ENCODE measurements around the gene PRODH2. TPM values are rescaled to one million over a fixed set of nuclear protein-coding genes. Genes with fewer than 3 reads are reported as not detected.

The PRODH2 gene, protein sequence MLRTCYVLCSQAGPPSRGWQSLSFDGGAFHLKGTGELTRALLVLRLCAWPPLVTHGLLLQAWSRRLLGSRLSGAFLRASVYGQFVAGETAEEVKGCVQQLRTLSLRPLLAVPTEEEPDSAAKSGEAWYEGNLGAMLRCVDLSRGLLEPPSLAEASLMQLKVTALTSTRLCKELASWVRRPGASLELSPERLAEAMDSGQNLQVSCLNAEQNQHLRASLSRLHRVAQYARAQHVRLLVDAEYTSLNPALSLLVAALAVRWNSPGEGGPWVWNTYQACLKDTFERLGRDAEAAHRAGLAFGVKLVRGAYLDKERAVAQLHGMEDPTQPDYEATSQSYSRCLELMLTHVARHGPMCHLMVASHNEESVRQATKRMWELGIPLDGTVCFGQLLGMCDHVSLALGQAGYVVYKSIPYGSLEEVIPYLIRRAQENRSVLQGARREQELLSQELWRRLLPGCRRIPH
- total RNA-seq, result not detected

DNA sequence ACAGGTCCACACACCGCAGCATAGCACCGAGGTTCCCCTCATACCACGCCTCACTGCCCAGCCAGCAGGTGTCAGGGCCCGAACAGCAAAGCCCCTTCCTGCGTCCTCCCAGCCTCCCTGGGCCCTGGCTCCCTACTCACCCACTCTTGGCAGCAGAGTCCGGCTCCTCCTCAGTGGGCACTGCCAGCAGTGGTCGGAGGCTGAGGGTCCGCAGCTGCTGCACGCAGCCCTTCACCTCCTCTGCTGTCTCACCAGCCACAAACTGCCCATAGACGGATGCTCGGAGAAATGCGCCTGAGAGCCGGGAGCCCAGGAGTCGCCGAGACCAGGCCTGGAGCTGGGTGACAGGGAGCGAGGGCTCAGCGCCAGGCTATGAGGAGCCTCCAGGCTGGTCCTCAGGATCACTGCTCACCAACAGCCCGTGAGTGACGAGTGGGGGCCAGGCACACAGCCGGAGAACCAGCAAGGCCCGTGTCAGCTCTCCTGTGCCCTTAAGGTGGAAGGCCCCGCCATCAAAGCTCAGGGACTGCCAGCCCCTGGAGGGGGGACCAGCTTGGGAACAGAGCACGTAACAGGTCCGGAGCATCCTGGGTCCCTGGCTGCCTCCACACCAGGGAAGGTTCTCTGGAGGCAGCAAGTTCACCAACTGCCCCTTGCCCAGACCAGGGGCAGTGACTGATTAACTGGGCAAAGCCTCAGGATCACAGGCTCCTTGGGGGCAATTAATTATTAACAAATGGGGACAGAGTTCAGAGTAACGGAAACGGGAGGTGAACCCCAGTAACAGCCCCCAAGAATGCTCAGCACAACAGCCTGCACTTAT, at the start of gene PRODH2:
Gene PRODH2, minus strand, starts transcription at position 626 of the 823 bp plus-strand sequence. Its CDS starts 40 bp downstream, at position 586.
- no peaks in the 10 kb centered on the region for H3K27me3 ChIP-seq
- no peaks in the 10 kb centered on the region for H3K4me1 ChIP-seq
- H3K9me3 ChIP-seq, result no peaks in the 10 kb centered on the region
- no peaks in the 10 kb centered on the region for H3K36me3 ChIP-seq
- ATAC-seq (ENCODE audit: low FRiP score in 2 of 2), result peak in 1 of 2 donors; percentile 54
- H3K4me3 ChIP-seq, result no peak within 1 kb of the TSS
- TF ChIP-seq EP300 (IDR thresholded peaks at IDR 0.05) (no peak), POLR2A (IDR thresholded peaks at IDR 0.05) (no peak)
- peak in 1 of 2 donors; percentile 65 for DNase-seq
- 76 to 80% methylated on average over 8 to 26 of the region's 26 CpGs for WGBS, 2 donors
- no peak within 1 kb of the TSS for H3K27ac ChIP-seq

DNA sequence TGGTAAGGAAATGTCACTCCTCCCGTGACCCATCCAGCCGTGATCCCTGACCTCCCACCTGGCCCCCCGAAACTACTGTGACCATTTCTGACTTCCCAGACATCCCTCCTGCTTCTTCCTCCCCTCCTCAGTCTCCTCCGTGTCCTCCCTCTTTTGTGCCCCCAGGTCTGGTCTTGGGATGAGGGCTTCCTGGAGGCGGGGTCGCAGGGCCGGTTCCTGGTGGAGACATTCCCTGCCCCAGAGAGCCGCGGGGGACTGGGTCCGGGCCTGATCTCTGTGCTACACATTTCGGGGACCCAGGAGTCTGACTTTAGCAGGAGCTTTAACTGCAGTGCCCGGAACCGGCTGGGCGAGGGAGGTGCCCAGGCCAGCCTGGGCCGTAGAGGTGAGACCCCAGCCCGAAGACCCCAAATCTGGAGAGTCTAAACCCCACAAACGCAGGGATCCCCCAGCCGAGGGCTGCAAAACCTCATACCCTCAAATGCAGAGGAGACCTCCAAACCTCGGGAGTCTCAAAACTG, 49.1 kb upstream of the PRODH2 start:
- Histone ChIP-seq H3K36me3 (no peaks in the 10 kb centered on the region), H3K4me3 (no peak overlapping the region), H3K4me1 (peaks cover under 1 to 13% (median 9%) of the 10 kb centered on the region in 4 donors), H3K9me3 (no peaks in the 10 kb centered on the region), H3K27ac (no peak overlapping the region), H3K27me3 (peaks cover 0 to 26% (median 10%) of the 10 kb centered on the region in 4 donors)
- TF ChIP-seq POLR2AphosphoS5 (IDR thresholded peaks at IDR 0.05), result no peak
- TF ChIP-seq, protein P1, sequence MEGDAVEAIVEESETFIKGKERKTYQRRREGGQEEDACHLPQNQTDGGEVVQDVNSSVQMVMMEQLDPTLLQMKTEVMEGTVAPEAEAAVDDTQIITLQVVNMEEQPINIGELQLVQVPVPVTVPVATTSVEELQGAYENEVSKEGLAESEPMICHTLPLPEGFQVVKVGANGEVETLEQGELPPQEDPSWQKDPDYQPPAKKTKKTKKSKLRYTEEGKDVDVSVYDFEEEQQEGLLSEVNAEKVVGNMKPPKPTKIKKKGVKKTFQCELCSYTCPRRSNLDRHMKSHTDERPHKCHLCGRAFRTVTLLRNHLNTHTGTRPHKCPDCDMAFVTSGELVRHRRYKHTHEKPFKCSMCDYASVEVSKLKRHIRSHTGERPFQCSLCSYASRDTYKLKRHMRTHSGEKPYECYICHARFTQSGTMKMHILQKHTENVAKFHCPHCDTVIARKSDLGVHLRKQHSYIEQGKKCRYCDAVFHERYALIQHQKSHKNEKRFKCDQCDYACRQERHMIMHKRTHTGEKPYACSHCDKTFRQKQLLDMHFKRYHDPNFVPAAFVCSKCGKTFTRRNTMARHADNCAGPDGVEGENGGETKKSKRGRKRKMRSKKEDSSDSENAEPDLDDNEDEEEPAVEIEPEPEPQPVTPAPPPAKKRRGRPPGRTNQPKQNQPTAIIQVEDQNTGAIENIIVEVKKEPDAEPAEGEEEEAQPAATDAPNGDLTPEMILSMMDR (IDR thresholded peaks at IDR 0.05), result no peak
- no peak for TF ChIP-seq POLR2A (IDR thresholded peaks at IDR 0.05)
- no peak for TF ChIP-seq EP300 (IDR thresholded peaks at IDR 0.05)
- ATAC-seq (ENCODE audit: low FRiP score in 2 of 2) (no peak), DNase-seq (no peak)
- 37 to 52% methylated on average over 6 to 19 of the region's 19 CpGs for WGBS, 2 donors

DNA sequence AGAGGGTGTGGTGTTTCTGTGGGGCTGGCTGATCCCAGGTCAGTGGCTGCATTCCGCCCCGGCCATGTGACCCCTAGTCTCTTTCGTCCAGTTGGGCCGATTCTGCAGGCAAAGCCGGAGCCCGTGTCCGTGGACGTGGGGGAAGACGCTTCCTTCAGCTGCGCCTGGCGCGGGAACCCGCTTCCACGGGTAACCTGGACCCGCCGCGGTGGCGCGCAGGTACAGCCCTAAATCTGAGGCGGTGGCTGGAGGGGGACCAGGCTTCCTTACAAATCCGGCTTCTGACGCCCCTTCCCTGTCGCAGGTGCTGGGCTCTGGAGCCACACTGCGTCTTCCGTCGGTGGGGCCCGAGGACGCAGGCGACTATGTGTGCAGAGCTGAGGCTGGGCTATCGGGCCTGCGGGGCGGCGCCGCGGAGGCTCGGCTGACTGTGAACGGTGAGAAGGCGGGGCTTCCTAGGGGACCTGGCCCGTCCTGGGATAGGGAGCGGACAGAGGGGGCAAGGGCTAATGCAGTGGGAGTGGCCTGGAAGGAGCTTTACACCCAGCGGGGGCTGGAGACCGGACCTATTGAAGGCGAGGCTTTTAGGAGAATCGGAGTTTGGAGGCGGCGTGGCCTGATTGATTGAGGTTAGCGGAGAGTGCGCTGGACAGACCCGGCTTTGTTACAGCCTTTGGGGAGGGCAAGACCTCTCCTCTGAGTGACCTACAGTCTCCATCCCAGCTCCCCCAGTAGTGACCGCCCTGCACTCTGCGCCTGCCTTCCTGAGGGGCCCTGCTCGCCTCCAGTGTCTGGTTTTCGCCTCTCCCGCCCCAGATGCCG, 48.4 kb upstream of the PRODH2 start:
- peaks cover 0 to 32% (median 16%) of the 10 kb centered on the region in 4 donors for H3K27me3 ChIP-seq
- H3K4me3 ChIP-seq, result no peak overlapping the region
- H3K36me3 ChIP-seq, result no peaks in the 10 kb centered on the region
- TF ChIP-seq, protein P1 (IDR thresholded peaks at IDR 0.05), result no peak
- TF ChIP-seq EP300 (IDR thresholded peaks at IDR 0.05) (no peak), POLR2AphosphoS5 (IDR thresholded peaks at IDR 0.05) (no peak), POLR2A (IDR thresholded peaks at IDR 0.05) (no peak)
- H3K9me3 ChIP-seq, result no peaks in the 10 kb centered on the region
- ATAC-seq (ENCODE audit: low FRiP score in 2 of 2) (no peak), DNase-seq (peak in 1 of 2 donors; percentile 83)
- no peak overlapping the region for H3K27ac ChIP-seq
- H3K4me1 ChIP-seq, result peaks cover 7 to 20% (median 15%) of the 10 kb centered on the region in 4 donors
- 14 to 23% methylated on average over 17 to 30 of the region's 55 CpGs for WGBS, 2 donors

DNA sequence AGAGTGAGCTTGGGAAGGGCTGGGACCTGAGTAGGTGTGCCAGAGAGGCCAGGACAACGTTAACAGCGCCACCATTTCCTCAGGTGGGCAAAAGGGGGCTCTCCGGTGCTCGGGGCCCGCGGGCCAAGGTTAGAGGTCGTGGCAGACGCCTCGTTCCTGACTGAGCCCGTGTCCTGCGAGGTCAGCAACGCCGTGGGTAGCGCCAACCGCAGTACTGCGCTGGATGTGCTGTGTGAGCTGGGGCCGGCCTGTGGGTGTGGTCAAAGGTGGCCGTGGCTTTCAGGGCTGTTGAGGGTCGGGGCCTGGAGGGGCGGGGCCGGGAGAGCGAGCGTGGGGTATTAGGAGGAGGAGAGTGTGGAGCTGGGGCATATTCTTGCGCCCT, 47.8 kb upstream of the PRODH2 start:
- no peak for ATAC-seq (ENCODE audit: low FRiP score in 2 of 2)
- Histone ChIP-seq H3K4me3 (no peak overlapping the region), H3K36me3 (no peaks in the 10 kb centered on the region), H3K9me3 (no peaks in the 10 kb centered on the region), H3K27me3 (peaks cover 0 to 38% (median 18%) of the 10 kb centered on the region in 4 donors), H3K27ac (no peak overlapping the region), H3K4me1 (peaks cover 9 to 23% (median 16%) of the 10 kb centered on the region in 4 donors)
- TF ChIP-seq EP300 (IDR thresholded peaks at IDR 0.05), result no peak
- TF ChIP-seq, protein P1 (IDR thresholded peaks at IDR 0.05), result no peak
- no peak for TF ChIP-seq POLR2AphosphoS5 (IDR thresholded peaks at IDR 0.05)
- TF ChIP-seq POLR2A (IDR thresholded peaks at IDR 0.05), result no peak
- DNase-seq, result peak in 1 of 2 donors; percentile 79
- 12 to 15% methylated on average over 13 of the region's 24 CpGs for WGBS, 2 donors
